Skeletal muscle cell (primary cell): Measurements from ENCODE around the gene MAPK8IP1.

Experiments used
- DNase-seq: peaks from one replicate; pipeline ENCODE4 v3.0.0-alpha.2; 2010; ENCODE audit warnings: low read depth
- H3K4me3 ChIP-seq: 2 replicates; pipeline ENCODE4 v1.5.1; 2011; ENCODE audit warnings: low read depth, mild to moderate bottlenecking, control low read depth, low read length, moderate library complexity

The MAPK8IP1 gene

DNA sequence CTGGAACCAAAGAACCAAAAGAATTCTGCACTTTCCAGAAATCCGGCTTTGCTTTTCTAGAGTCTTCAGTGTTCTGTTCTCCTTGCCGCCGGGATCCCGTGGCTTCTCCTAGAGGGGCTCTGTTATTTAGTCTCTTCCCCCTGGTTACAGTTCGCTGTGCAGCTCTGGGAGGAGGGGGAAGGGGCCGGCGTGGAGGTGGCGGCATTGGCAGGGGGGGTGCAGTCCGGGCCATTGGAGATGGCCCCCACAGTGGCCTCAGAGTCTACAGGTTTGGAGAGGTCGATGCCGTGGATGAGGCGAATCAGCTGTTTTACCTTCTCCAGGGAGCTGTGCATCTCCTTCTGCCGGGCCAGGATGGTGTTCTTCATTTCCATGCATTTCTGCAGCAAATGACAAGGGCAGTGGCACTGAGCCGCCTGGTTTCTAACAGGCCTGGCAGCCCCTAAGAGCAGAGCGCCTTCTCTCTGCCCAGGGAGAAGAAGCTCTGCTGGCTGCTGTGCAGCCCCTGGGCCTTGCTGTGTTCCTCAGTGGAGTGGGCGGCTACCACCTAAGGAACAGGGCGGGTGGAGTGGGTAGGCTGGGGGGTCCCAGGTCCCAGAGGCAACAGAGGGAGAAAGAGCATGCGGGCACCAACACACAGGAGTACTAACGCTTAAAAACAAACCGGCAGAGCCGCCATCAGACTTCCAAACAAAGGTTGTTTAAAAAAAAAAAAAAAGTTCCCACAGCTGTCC lies 48.6 kb downstream of the MAPK8IP1 start:
- H3K4me3 ChIP-seq, result no peak overlapping the region
- no peak for DNase-seq

DNA sequence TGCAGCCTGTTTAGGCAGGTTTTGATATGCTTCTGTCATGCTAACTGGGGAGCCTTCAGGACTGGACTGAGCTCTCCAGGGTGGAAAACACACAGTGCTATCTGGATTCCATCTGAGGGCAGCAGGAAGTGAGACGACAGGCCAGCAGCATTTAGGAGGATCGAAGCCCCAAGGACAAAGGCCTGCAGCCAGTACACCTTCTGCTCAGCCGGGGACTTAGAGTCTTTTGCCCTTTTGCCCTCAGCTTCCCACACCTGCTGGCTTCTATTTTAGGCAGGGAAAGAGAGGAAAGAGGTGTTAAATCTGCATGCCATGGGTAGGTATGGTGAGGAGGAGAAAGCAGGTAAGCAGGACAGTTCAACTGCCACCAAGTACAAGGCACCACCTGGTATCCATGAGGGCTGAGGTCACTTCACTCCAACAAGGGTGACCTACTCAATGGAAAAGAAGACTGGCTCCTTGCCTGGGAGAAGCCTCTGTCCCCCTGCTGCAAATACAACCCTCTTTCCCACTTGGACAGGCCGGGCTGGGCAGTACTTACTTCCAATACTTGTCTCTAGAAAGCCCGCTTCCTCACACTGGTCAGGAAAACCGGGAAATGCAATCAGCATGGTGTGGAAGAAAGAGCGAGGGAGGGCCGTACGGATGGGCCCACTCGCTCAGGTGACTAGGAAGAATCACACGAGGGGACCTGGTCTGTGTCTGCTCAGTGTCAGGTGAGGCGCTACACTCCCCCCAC lies 49.3 kb downstream of the MAPK8IP1 start:
- no peak for DNase-seq
- H3K4me3 ChIP-seq, result no peak overlapping the region

GRCh38 chr11:45935349-45936064 lies 50.1 kb downstream of the MAPK8IP1 start:
- H3K4me3 ChIP-seq, result no peak overlapping the region

DNA sequence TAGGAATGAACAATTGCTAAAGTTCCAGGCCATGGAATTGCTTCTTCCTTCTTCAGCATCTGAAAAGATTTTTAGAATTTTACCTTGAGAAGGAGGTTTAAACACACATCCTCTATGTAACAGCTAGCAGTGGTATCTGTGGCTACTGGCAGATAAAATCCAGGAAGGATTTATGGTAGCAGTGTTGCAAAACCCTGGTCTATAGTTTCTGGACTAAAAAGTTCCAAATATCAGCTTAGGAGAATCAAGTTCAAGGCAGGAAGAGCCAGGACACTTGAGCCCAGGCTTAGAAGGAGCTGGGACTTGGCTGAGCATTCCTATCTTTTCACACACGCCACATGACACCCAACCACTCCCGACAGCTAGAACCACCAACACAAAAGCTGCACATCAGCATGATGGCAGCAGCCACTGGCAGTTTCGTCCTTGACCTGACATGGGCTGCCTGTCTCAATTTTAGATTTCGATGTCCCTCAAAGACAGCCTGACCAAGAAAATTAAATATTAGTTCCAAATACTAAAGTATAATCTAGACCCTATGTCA lies 51.1 kb downstream of the MAPK8IP1 start:
- no peak overlapping the region for H3K4me3 ChIP-seq
- DNase-seq, result no peak

More at GRCh38 chr11:45935349-45936064, 50.1 kb downstream of the MAPK8IP1 start:
- no peak for DNase-seq

DNA sequence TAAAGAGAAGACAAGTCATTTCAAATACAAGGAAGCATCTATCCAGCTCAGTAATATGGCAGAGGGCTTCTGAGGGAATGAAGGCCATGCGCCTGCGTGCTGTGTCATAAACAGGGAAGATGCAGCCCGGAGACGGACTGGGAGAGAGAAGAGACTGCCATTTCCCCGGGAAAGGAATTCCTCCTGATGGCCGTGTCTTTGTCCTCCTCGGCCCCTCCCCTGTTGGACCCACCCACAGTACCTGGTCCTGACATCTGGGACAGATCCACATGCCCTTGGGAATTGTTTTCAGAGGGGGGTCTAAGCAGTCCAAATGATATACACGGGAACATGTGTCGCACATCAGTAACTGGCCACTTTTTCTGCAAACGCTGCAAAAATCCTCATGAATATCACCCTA lies 52.5 kb downstream of the MAPK8IP1 start:
- DNase-seq, result no peak
- H3K4me3 ChIP-seq, result no peak overlapping the region

GRCh38 chr11:45939836-45940235 lies 54.4 kb downstream of the MAPK8IP1 start:
- DNase-seq, result no peak

GRCh38 chr11:45941285-45941684 lies 55.8 kb downstream of the MAPK8IP1 start:
- no peak overlapping the region for H3K4me3 ChIP-seq
- DNase-seq, result no peak

More at GRCh38 chr11:45939836-45940235, 54.4 kb downstream of the MAPK8IP1 start:
- H3K4me3 ChIP-seq, result no peak overlapping the region

- no peak overlapping the region for H3K4me3 ChIP-seq
- DNase-seq, result no peak
These were observed 56.9 kb downstream of the MAPK8IP1 start for GRCh38 chr11:45942381-45942780.

- no peak for DNase-seq
- H3K4me3 ChIP-seq, result no peak overlapping the region
These were observed 60.0 kb downstream of the MAPK8IP1 start for GRCh38 chr11:45945397-45945999.

DNA sequence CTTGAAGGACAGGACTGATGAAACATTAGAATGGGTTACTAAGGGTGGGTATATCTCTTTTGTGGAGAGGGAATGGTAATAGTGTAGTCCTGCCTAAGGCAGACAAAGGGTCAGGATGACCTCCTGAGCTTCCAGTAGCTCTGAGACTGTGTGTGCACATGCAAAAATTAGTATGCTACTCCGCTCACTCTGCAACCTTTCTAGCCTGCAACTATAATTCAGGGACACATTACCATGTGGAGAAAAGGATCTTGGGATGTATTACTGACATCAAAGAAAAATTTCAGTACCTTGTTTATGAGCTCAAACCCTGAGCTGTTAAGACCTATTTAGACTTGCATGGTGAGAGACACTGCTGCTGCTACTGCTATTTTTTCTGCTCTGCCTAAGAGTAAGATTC lies 62.4 kb downstream of the MAPK8IP1 start:
- H3K4me3 ChIP-seq, result no peak overlapping the region
- DNase-seq, result no peak

DNA sequence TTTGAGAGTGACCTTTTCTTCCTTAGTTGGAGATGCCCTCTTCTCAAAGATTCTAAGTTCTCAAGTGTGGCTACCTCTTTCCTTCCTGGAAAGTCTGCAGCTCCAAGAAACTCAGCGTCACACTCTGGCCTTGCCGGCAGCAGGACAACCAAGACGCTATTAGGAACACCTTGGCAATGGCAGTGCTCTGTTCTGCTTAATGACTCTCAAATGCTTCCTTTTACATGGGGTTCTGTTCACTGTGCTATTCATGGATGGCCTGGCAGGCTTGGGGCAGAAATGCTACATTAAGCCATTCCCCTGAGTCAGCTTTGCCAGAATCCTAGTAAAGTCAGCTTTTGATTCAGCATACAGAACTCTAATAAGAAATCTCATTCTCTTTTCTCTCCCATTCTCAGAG lies 62.9 kb downstream of the MAPK8IP1 start:
- no peak for DNase-seq
- no peak overlapping the region for H3K4me3 ChIP-seq

DNA sequence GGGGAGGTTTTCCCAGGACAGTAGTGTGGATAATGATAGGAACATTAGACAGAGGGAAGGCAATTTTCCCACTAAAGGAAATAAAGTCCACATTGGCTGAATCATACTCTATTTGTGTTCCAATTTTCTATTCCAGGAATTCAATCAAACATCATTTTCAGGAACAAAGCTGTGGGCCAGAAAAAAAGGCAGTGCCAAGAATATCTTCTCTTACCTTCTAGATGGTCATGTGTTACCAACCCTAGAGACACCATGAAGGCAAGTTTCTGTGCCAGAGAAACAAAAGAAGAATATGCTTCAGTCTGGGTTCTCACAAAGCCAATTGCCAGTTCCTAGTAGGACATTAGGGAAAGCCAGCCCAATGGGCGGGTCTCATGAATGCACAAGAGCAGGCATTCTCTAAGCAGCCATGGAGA lies 64.5 kb downstream of the MAPK8IP1 start:
- no peak for DNase-seq
- no peak overlapping the region for H3K4me3 ChIP-seq
